Loucy (cell line): ENCODE results near the gene PARP8.
A peak's percentile ranks its signal among the peaks of the same experiment; 100 is the strongest.

Experiments used
- H2AFZ ChIP-seq: fragments of 200-600 bp; sonication (generic); 2 replicates; pipeline ENCODE4 v1.6.0; 2016; ENCODE audit warnings: antibody characterized with exemption, mild to moderate bottlenecking, low read length, moderate library complexity
- H3F3A ChIP-seq: fragments of 200-600 bp; 2 replicates; pipeline ENCODE4 v1.6.0; 2016; ENCODE audit warnings: antibody characterized with exemption, low read depth, mild to moderate bottlenecking
- H3K27me3 ChIP-seq: fragments of 200-600 bp; sonication (generic); 2 replicates; pipeline ENCODE4 v1.6.1; 2014; ENCODE audit warnings: low read length, mild to moderate bottlenecking; ENCODE audit not compliant: insufficient read depth, poor library complexity, severe bottlenecking
- H3K36me3 ChIP-seq: fragments of 200-600 bp; sonication (generic); 2 replicates; pipeline ENCODE4 v1.6.1; 2016; ENCODE audit warnings: low read length; ENCODE audit not compliant: insufficient read depth
- H3K4me1 ChIP-seq: fragments of 200-600 bp; sonication (generic); 2 replicates; pipeline ENCODE4 v1.5.1; 2014; ENCODE audit warnings: low read length, mild to moderate bottlenecking; ENCODE audit not compliant: insufficient read depth, poor library complexity, severe bottlenecking
- H3K4me2 ChIP-seq: fragments of 200-600 bp; sonication (generic); 2 replicates; pipeline ENCODE4 v1.6.0; 2014; ENCODE audit warnings: antibody characterized with exemption, low read length, low read depth, mild to moderate bottlenecking; ENCODE audit not compliant: poor library complexity, severe bottlenecking
- H3K4me3 ChIP-seq: fragments of 200-600 bp; sonication (generic); 2 replicates; pipeline ENCODE4 v1.5.1; 2014; ENCODE audit warnings: low read length, mild to moderate bottlenecking, mixed read lengths; ENCODE audit not compliant: poor library complexity, severe bottlenecking
- H3K79me2 ChIP-seq: fragments of 200-600 bp; sonication (generic); 2 replicates; pipeline ENCODE4 v1.6.1; 2014; ENCODE audit warnings: low read length; ENCODE audit not compliant: insufficient read depth
- H3K9ac ChIP-seq: fragments of 200-600 bp; sonication (generic); 2 replicates; pipeline ENCODE4 v1.6.0; 2014; ENCODE audit warnings: mild to moderate bottlenecking, low read depth, low read length, moderate library complexity; ENCODE audit not compliant: poor library complexity, severe bottlenecking
- H3K9me2 ChIP-seq: fragments of 200-600 bp; sonication (generic); replicated peaks from 2 replicates; pipeline ENCODE4 v1.6.1; 2016; ENCODE audit warnings: low read depth, low read length, mixed read lengths
- H3K9me3 ChIP-seq: fragments of 200-600 bp; sonication (generic); 2 replicates; pipeline ENCODE4 v1.6.1; 2014; ENCODE audit warnings: mild to moderate bottlenecking, antibody characterized with exemption, low read length, low read depth; ENCODE audit not compliant: insufficient read depth
- H4K20me1 ChIP-seq: fragments of 200-600 bp; sonication (generic); 2 replicates; pipeline ENCODE4 v1.6.0; 2014; ENCODE audit warnings: antibody characterized with exemption, low read length, mild to moderate bottlenecking; ENCODE audit not compliant: insufficient read depth, poor library complexity, severe bottlenecking
- EZH2phosphoT487 ChIP-seq: fragments of 200-600 bp; IDR thresholded peaks from 2 replicates; pipeline ENCODE4 v1.6.1; 2018; ENCODE audit warnings: antibody characterized with exemption, mild to moderate bottlenecking, moderate library complexity, borderline replicate concordance
- TF ChIP-seq, protein P1 (sequence below): fragments of 200-600 bp; sonication (generic); conservative IDR thresholded peaks from 2 replicates; pipeline ENCODE4 v1.5.1; 2014; ENCODE audit warnings: mild to moderate bottlenecking, antibody characterized with exemption, low read length

Gene PARP8

DNA sequence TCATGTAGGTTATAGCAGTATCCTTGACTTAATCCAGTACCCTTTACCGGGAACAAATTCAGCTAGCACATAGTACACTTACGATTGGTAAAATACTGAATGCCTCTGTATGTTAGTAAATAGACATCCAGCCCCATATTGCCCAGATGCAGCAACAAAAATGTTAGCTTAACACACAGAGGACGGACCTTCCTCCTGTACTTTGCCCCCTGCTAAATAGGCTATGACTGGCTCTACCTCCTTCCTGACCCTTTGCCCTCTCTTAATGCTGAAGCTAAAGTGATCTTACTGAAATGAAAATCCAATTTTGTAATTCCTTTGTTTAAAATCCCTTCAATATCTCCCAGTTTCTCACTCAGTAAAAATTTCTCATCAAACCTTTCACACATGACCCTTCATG lies 183.1 kb downstream of the PARP8 start:
- H3K9me3 ChIP-seq = no peaks in the 10 kb centered on the region
- H4K20me1 ChIP-seq = no peaks in the 10 kb centered on the region
- H3K79me2 ChIP-seq = no peaks in the 10 kb centered on the region
- H3K4me1 ChIP-seq = peaks cover 11% of the 10 kb centered on the region
- no peaks in the 10 kb centered on the region for H3F3A ChIP-seq
- no peak overlapping the region for H3K4me2 ChIP-seq
- no peaks in the 10 kb centered on the region for H3K36me3 ChIP-seq
- TF ChIP-seq, protein P1, sequence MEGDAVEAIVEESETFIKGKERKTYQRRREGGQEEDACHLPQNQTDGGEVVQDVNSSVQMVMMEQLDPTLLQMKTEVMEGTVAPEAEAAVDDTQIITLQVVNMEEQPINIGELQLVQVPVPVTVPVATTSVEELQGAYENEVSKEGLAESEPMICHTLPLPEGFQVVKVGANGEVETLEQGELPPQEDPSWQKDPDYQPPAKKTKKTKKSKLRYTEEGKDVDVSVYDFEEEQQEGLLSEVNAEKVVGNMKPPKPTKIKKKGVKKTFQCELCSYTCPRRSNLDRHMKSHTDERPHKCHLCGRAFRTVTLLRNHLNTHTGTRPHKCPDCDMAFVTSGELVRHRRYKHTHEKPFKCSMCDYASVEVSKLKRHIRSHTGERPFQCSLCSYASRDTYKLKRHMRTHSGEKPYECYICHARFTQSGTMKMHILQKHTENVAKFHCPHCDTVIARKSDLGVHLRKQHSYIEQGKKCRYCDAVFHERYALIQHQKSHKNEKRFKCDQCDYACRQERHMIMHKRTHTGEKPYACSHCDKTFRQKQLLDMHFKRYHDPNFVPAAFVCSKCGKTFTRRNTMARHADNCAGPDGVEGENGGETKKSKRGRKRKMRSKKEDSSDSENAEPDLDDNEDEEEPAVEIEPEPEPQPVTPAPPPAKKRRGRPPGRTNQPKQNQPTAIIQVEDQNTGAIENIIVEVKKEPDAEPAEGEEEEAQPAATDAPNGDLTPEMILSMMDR = no peak
- TF ChIP-seq EZH2phosphoT487 = no peak
- no peaks in the 10 kb centered on the region for H3K9me2 ChIP-seq
- H2AFZ ChIP-seq = no peak overlapping the region
- H3K9ac ChIP-seq = no peak overlapping the region
- no peak overlapping the region for H3K4me3 ChIP-seq
- no peaks in the 10 kb centered on the region for H3K27me3 ChIP-seq

DNA sequence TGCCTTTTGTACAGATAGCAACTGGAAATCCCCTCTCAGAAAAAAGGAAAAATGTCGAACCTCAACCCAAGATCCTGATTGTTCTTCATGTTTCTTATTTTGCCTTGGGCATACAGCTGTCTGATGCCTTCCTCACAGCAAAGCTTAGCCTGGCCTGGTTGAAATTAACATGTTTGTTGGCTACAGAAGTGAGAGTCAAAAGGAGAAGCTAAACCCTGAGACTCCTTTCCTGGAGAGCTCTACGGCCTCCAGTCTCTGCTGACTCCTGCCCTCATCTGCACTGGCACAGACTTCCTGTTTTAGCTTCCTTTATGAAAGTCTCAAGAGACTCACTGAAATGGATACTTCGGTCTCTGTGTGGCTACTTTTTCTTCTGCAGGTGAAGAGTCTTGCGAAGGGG lies 186.7 kb downstream of the PARP8 start:
- no peaks in the 10 kb centered on the region for H3K79me2 ChIP-seq
- H2AFZ ChIP-seq = peak overlapping the region; percentile 50; the same call in 1 of the 2 replicates
- H3K27me3 ChIP-seq = no peaks in the 10 kb centered on the region
- H3K9ac ChIP-seq = no peak overlapping the region
- H3K4me3 ChIP-seq = no peak overlapping the region
- peak overlapping the region; percentile 13 for H3K4me2 ChIP-seq
- H3K36me3 ChIP-seq = no peaks in the 10 kb centered on the region
- no peaks in the 10 kb centered on the region for H4K20me1 ChIP-seq
- TF ChIP-seq, protein P1 = no peak
- no peak for TF ChIP-seq EZH2phosphoT487
- H3F3A ChIP-seq = no peaks in the 10 kb centered on the region
- no peaks in the 10 kb centered on the region for H3K9me2 ChIP-seq
- H3K9me3 ChIP-seq = no peaks in the 10 kb centered on the region
- H3K4me1 ChIP-seq = peaks cover 11% of the 10 kb centered on the region

DNA sequence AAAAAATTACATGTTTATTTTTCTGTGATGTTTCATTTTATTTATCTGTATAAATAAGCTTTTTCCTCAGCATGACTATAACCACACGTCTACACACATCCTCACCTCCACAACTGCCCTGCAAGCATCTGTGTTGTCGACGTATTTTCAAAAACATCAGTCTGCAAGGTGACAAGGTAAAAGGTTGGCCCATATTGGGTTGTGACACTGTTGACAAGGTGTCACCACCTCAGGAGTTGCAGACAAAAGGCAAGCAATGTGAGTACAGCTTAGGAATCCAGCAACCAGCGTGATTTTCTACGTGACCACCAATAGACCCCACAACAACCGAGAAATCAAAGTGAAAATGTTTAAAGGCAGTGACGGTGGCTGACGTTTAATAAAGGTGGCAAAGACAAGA lies 187.6 kb downstream of the PARP8 start:
- Histone ChIP-seq H2AFZ (no peak overlapping the region), H3K4me1 (peaks cover 11% of the 10 kb centered on the region), H3K27me3 (no peaks in the 10 kb centered on the region), H3K79me2 (no peaks in the 10 kb centered on the region), H3K9me3 (no peaks in the 10 kb centered on the region), H3K9me2 (no peaks in the 10 kb centered on the region), H4K20me1 (no peaks in the 10 kb centered on the region), H3K4me3 (no peak overlapping the region), H3K4me2 (no peak overlapping the region), H3K36me3 (no peaks in the 10 kb centered on the region), H3F3A (no peaks in the 10 kb centered on the region), H3K9ac (no peak overlapping the region)
- TF ChIP-seq, protein P1 = no peak
- TF ChIP-seq EZH2phosphoT487 = no peak
